Ovary (tissue), 3 donors: ENCODE results near the gene SND1.

Source experiments
- CTCF ChIP-seq, 3 donors: fragments of 450-650 bp in 2 of 3; fragments of 200-600 bp in 1 of 3; IDR thresholded peaks; one replicate each; pipeline versions ENCODE4 v1.5.1 to v1.8.0; 2016 to 2022; ENCODE audit warnings: antibody characterized with exemption in 3 of 3, mild to moderate bottlenecking in 1 of 3
- POLR2A ChIP-seq: fragments of 450-650 bp; IDR thresholded peaks from one replicate; pipeline ENCODE4 v1.6.1; 2017; ENCODE audit warnings: antibody characterized with exemption, mild to moderate bottlenecking, moderate library complexity
- donor health status: DM: no; HTN: no; CAD: no.

DNA sequence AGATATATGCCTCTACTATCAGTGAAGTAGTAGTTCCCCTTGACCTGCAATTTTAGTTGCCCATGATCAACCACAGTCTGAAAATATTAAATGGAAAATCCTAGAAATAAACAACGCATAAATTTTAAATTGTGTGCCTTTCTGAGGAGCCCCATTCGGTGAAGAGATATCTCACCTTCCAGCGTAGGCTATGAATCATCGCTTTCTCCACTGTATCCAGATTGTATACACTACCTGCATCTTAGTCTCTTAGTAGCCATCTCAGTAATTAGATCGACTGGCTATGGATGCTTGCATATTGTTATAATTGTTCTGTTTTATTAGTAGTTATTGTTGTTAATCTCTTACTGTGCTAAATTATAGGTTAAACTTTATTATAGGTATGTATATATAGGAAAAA, 227.9 kb downstream of the SND1 start:
- no peak for TF ChIP-seq POLR2A
- no peak for TF ChIP-seq CTCF (IDR thresholded peaks at IDR 0.05)
